Tongue (tissue), 2 donors: ENCODE results near the gene DGAT2L6. TPM values are rescaled to one million over a fixed set of nuclear protein-coding genes. Genes with fewer than 3 reads are reported as not detected.

Experiments used
- small RNA-seq: library from RNA; depleted of rRNA; stranded (forward); fragments of <200 nt; gene quantifications from one replicate; pipeline ENCODE3, GENCODE V24; 2014; ENCODE audit warnings: low replicate concordance
- total RNA-seq: library from RNA; depleted of rRNA; stranded (reverse); fragments of >200 nt; gene quantifications from one replicate; pipeline ENCODE4 v1.2.3, GENCODE V29; 2014

Gene DGAT2L6
- total RNA-seq, 1 donor from 2014 or later: not detected

Small RNA genes lying within 50 kb of the gene (small RNA-seq; reads per million reads assigned to genes)
- 0.06 reads per million for gene RNA5SP507

Other genes with a start within 250 kb of the DGAT2L6 start
- gene AWAT2, start 127.5 kb upstream of the DGAT2L6 start, total RNA-seq: not detected
- not detected for gene OTUD6A, start 115.0 kb upstream of the DGAT2L6 start, total RNA-seq
- gene IGBP1, start 44.0 kb upstream of the DGAT2L6 start, total RNA-seq: 80.4 TPM
- gene AWAT1, start 57.2 kb downstream of the DGAT2L6 start, total RNA-seq: not detected
- gene P2RY4, start 82.7 kb downstream of the DGAT2L6 start, total RNA-seq: 0.41 TPM
- not detected for gene ARR3, start 90.9 kb downstream of the DGAT2L6 start, total RNA-seq
- not detected for gene RAB41, start 104.7 kb downstream of the DGAT2L6 start, total RNA-seq
- gene PDZD11, start 112.4 kb downstream of the DGAT2L6 start, total RNA-seq: 19.2 TPM
- 6.7 TPM for gene KIF4A, start 112.6 kb downstream of the DGAT2L6 start, total RNA-seq
- 1.5 TPM for gene GDPD2, start 245.8 kb downstream of the DGAT2L6 start, total RNA-seq